IMR-90 (cell line): ENCODE measurements around the gene TRMO. TPM values are rescaled to one million over a fixed set of nuclear protein-coding genes. Genes with fewer than 3 reads are reported as not detected.

Source experiments
- ATAC-seq: fragments of 200-7000 bp; cut with Tn5 transposase; 2 replicates; pipeline ENCODE4 v1.9.1; 2020; ENCODE audit warnings: low read depth, mild to moderate bottlenecking, moderate library complexity
- BruUV-seq: library from RNA; stranded (reverse); fragments of 400-500 nt; replicated peaks from 2 replicates; lab custom pipeline; 2021; lab: Mats Ljungman, UMichigan
- CTCF ChIA-PET: fragments of 300-600 bp; formaldehyde crosslinking; extraction: SDS; loops from one replicate; lab custom pipeline; 2021; ENCODE audit warnings: antibody characterized with exemption; lab: Yijun Ruan, JAX
- POLR2A ChIA-PET: fragments of 300-600 bp; sonication (Branson Sonifier 250); formaldehyde crosslinking; loops from one replicate; lab custom pipeline; 2022; ENCODE audit warnings: antibody characterized with exemption; ENCODE audit not compliant: unreplicated experiment; lab: Charles Lee
- DNase-seq: peaks from one replicate; pipeline ENCODE4 v3.0.0; 2013
- H2AFZ ChIP-seq: replicated peaks from 2 replicates; pipeline ENCODE3; 2013; ENCODE audit warnings: low read length, mild to moderate bottlenecking; ENCODE audit not compliant: poor library complexity
- H2AK5ac ChIP-seq: 2 replicates; pipeline ENCODE4 v1.6.1; 2013; ENCODE audit warnings: low read depth, low read length, inconsistent platforms
- H2AK9ac ChIP-seq: replicated peaks from 2 replicates; pipeline ENCODE3; 2013; ENCODE audit warnings: mild to moderate bottlenecking, low read depth, low read length, moderate library complexity; ENCODE audit not compliant: poor library complexity
- H2BK120ac ChIP-seq: 2 replicates; pipeline ENCODE4 v1.6.1; 2013; ENCODE audit warnings: low read depth, low read length, inconsistent platforms
- H2BK15ac ChIP-seq: 3 replicates; pipeline ENCODE4 v1.6.1; 2013; ENCODE audit warnings: low read depth, low read length, inconsistent platforms
- H2BK20ac ChIP-seq: 2 replicates; pipeline ENCODE4 v1.6.1; 2013; ENCODE audit warnings: low read depth, mild to moderate bottlenecking, inconsistent platforms, low read length, moderate library complexity
- H2BK5ac ChIP-seq: 2 replicates; pipeline ENCODE4 v1.6.1; 2013; ENCODE audit warnings: mild to moderate bottlenecking, low read depth, low read length, inconsistent platforms; ENCODE audit not compliant: poor library complexity, severe bottlenecking
- H3K14ac ChIP-seq: replicated peaks from 2 replicates; pipeline ENCODE4 v1.6.1; 2013; ENCODE audit warnings: low read depth, low read length, inconsistent platforms
- H3K18ac ChIP-seq: 2 replicates; pipeline ENCODE4 v1.6.1; 2013; ENCODE audit warnings: low read depth, low read length, control low read depth
- H3K23ac ChIP-seq: 2 replicates; pipeline ENCODE4 v1.6.1; 2013; ENCODE audit warnings: low read depth, low read length, inconsistent platforms
- H3K27ac ChIP-seq: 2 replicates; pipeline ENCODE4 v1.5.1; 2013; ENCODE audit warnings: mild to moderate bottlenecking, control low read depth, low read length; ENCODE audit not compliant: insufficient read depth
- H3K27me3 ChIP-seq: 2 replicates; pipeline ENCODE4 v1.6.1; 2013; ENCODE audit warnings: low read length; ENCODE audit not compliant: control insufficient read depth, insufficient read depth
- H3K36me3 ChIP-seq: 2 replicates; pipeline ENCODE4 v1.6.1; 2013; ENCODE audit warnings: low read length, mixed read lengths; ENCODE audit not compliant: control insufficient read depth, insufficient read depth
- H3K4ac ChIP-seq: 2 replicates; pipeline ENCODE4 v1.6.1; 2013; ENCODE audit warnings: low read depth, low read length, inconsistent platforms
- H3K4me1 ChIP-seq: 2 replicates; pipeline ENCODE4 v1.6.1; 2013; ENCODE audit warnings: low read length, mixed read lengths; ENCODE audit not compliant: control insufficient read depth, insufficient read depth
- H3K4me2 ChIP-seq: 2 replicates; pipeline ENCODE4 v1.6.1; 2013; ENCODE audit warnings: low read depth, mild to moderate bottlenecking, control low read depth, low read length, moderate library complexity
- H3K4me3 ChIP-seq: 2 replicates; pipeline ENCODE4 v1.5.1; 2013; ENCODE audit warnings: low read depth, mild to moderate bottlenecking, control low read depth, low read length, moderate library complexity; ENCODE audit not compliant: insufficient read depth
- H3K56ac ChIP-seq: 2 replicates; pipeline ENCODE4 v1.6.1; 2013; ENCODE audit warnings: low read length, inconsistent platforms; ENCODE audit not compliant: insufficient read depth; ENCODE audit errors: extremely low read depth
- H3K79me1 ChIP-seq, 2 experiments: 2 replicates each; pipeline ENCODE4 v1.6.1; 2013; ENCODE audit warnings: low read length in 2 of 2, inconsistent platforms in 1 of 2, low read depth in 1 of 2
- H3K9ac ChIP-seq: 2 replicates; pipeline ENCODE4 v1.6.1; 2013; ENCODE audit warnings: low read depth, low read length, control low read depth
- H3K9me1 ChIP-seq: 2 replicates; pipeline ENCODE4 v1.6.1; 2013; ENCODE audit warnings: low read length, inconsistent platforms; ENCODE audit not compliant: insufficient read depth
- H3K9me3 ChIP-seq: 2 replicates; pipeline ENCODE4 v1.6.1; 2013; ENCODE audit warnings: low read length; ENCODE audit not compliant: control insufficient read depth, insufficient read depth
- H4K20me1 ChIP-seq: 2 replicates; pipeline ENCODE4 v1.6.1; 2013; ENCODE audit warnings: low read length, inconsistent platforms; ENCODE audit not compliant: insufficient read depth
- H4K5ac ChIP-seq: 2 replicates; pipeline ENCODE4 v1.6.1; 2013; ENCODE audit warnings: mild to moderate bottlenecking, low read depth, low read length, control low read depth
- H4K8ac ChIP-seq, 2 experiments: 2 replicates each; pipeline ENCODE4 v1.6.1; 2013; ENCODE audit warnings: low read depth in 2 of 2, low read length in 2 of 2, control low read depth in 1 of 2, inconsistent platforms in 1 of 2
- H4K91ac ChIP-seq: 2 replicates; pipeline ENCODE4 v1.6.1; 2013; ENCODE audit warnings: low read depth, low read length, inconsistent platforms; ENCODE audit not compliant: insufficient read depth
- FOS ChIP-seq: fragments of 150-350 bp; IDR thresholded peaks from 2 replicates; pipeline ENCODE4 v1.6.1; 2016; ENCODE audit warnings: low read depth, low read length
- NFE2L2 ChIP-seq: fragments of 150-350 bp; IDR thresholded peaks from 2 replicates; pipeline ENCODE4 v1.6.1; 2016; ENCODE audit warnings: low read depth, mild to moderate bottlenecking, low read length
- POLR2A ChIP-seq: IDR thresholded peaks from 2 replicates; pipeline ENCODE4 v1.6.1; 2012; ENCODE audit warnings: mild to moderate bottlenecking, low read depth, low read length
- RFX5 ChIP-seq: IDR thresholded peaks from 2 replicates; pipeline ENCODE4 v1.8.0; 2012; ENCODE audit warnings: low read depth, mild to moderate bottlenecking, low read length, moderate library complexity
- SMC3 ChIP-seq: fragments of 150-350 bp; IDR thresholded peaks from 2 replicates; pipeline ENCODE4 v1.6.1; 2016; ENCODE audit warnings: low read depth, mild to moderate bottlenecking, antibody characterized with exemption, low read length, moderate library complexity
- WGBS, 2 experiments: methylation state at CpG; one replicate each; pipeline versions ENCODE4 v1.1.5 to v1.1.7; 2013; ENCODE audit warnings: missing lambda C conversion rate in 2 of 2; ENCODE audit not compliant: insufficient read length in 1 of 2; ENCODE audit errors: extremely low coverage in 2 of 2; 5-methylcytosine and 5-hydroxymethylcytosine counted together
- dilution Hi-C: fragments of 300-500 bp; cut with HindIII; formaldehyde crosslinking; loops from one replicate; pipeline ENCODE4 v1.14.3; 2018; ENCODE audit warnings: low sequenced_read_pairs; ENCODE audit not compliant: unreplicated experiment
- in situ Hi-C: fragments of 300-500 bp; cut with MboI; formaldehyde crosslinking; loops from 3 replicates; pipeline ENCODE4 v1.14.3; 2019; ENCODE audit warnings: low sequenced_read_pairs, inconsistent platforms, mixed read lengths
- intact Hi-C: fragments of 100-400 bp; cut with micrococcal nuclease; formaldehyde crosslinking; loops from 2 replicates; pipeline ENCODE4 v1.10.0; 2022
- polyA plus RNA-seq, 3 experiments: library from polyadenylated mRNA; depleted of rRNA; stranded (reverse); fragments of >200 nt; gene quantifications; 2 replicates each; pipeline ENCODE4 v1.2.3, GENCODE V29; 2012; ENCODE audit warnings: low replicate concordance in 1 of 3
- total RNA-seq: library from RNA; depleted of rRNA; stranded (reverse); fragments of >200 nt; gene quantifications from 2 replicates; pipeline ENCODE4 v1.2.3, GENCODE V29; 2012
- TF ChIP-seq, protein P1 (sequence below): fragments of 150-350 bp; IDR thresholded peaks from 2 replicates; pipeline ENCODE4 v1.6.1; 2017; ENCODE audit warnings: mild to moderate bottlenecking, antibody characterized with exemption, low read length, low read depth
- TF ChIP-seq, protein P2 (sequence below): conservative IDR thresholded peaks from 2 replicates; pipeline ENCODE4 v1.5.1; 2012; ENCODE audit warnings: mild to moderate bottlenecking, low read depth, low read length, improper control_type of control experiment

Gene TRMO
- total and polyA plus RNA-seq, 2 of the 4 experiments (the other 2 are of a cell fraction), result 10.2 to 19.9 TPM

DNA sequence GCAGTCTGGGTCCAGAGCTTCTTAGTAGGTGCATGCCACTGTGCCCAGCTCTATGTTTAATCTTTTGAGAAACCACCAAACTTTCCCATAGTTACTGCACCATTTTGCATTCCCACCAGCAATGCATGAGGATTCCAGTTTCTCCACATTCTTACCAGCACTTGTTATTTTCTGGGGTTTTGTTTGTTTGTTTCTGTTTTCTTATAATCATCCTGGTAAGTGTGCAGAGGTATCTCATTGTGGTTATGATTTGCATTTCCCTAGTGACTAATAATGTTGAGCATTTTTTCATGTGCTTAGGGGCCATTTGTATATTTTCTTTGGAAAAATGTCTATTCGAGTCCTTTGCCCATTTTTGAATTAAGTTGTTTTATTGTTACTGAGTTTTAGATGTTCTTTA is 57.9 kb downstream of the TRMO start:
- CTCF ChIA-PET, result no interaction called here

More for the DNA sequence above, 57.9 kb downstream of the TRMO start:
- in situ Hi-C loops, result no loop called here
- Histone ChIP-seq H2BK15ac (no peak overlapping the region), H3K4me1 (no peaks in the 10 kb centered on the region), H3K36me3 (no peaks in the 10 kb centered on the region), H3K9me1 (no peaks in the 10 kb centered on the region; the same call in 1 of the 2 replicates), H3K9me3 (peaks cover 11% of the 10 kb centered on the region; the same call in 1 of the 2 replicates), H4K8ac (no peak overlapping the region), H2AFZ (no peak overlapping the region), H2BK120ac (no peak overlapping the region), H3K27me3 (peaks cover 48% of the 10 kb centered on the region), H3K27ac (no peak overlapping the region), H3K56ac (no peak overlapping the region), H3K9ac (no peak overlapping the region), H3K14ac (no peak overlapping the region), H4K5ac (no peak overlapping the region), H4K91ac (no peak overlapping the region), H3K4me3 (no peak overlapping the region), H2AK5ac (no peak overlapping the region), H3K18ac (no peak overlapping the region), H2BK5ac (no peak overlapping the region), H3K4me2 (no peak overlapping the region), H4K20me1 (no peaks in the 10 kb centered on the region), H3K4ac (no peak overlapping the region), H2AK9ac (no peak overlapping the region), H3K23ac (no peak overlapping the region), H2BK20ac (no peak overlapping the region), H3K79me1 (no peaks in the 10 kb centered on the region)
- BruUV-seq, result no TSS peak
- ATAC-seq (no peak), DNase-seq (no peak)
- dilution Hi-C loops, result no loop called here
- POLR2A ChIA-PET, result no interaction called here
- TF ChIP-seq POLR2A (no peak), RFX5 (no peak), SMC3 (no peak), FOS (no peak), NFE2L2 (no peak)
- TF ChIP-seq, protein P1, sequence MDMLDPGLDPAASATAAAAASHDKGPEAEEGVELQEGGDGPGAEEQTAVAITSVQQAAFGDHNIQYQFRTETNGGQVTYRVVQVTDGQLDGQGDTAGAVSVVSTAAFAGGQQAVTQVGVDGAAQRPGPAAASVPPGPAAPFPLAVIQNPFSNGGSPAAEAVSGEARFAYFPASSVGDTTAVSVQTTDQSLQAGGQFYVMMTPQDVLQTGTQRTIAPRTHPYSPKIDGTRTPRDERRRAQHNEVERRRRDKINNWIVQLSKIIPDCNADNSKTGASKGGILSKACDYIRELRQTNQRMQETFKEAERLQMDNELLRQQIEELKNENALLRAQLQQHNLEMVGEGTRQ, result no peak
- TF ChIP-seq, protein P2, sequence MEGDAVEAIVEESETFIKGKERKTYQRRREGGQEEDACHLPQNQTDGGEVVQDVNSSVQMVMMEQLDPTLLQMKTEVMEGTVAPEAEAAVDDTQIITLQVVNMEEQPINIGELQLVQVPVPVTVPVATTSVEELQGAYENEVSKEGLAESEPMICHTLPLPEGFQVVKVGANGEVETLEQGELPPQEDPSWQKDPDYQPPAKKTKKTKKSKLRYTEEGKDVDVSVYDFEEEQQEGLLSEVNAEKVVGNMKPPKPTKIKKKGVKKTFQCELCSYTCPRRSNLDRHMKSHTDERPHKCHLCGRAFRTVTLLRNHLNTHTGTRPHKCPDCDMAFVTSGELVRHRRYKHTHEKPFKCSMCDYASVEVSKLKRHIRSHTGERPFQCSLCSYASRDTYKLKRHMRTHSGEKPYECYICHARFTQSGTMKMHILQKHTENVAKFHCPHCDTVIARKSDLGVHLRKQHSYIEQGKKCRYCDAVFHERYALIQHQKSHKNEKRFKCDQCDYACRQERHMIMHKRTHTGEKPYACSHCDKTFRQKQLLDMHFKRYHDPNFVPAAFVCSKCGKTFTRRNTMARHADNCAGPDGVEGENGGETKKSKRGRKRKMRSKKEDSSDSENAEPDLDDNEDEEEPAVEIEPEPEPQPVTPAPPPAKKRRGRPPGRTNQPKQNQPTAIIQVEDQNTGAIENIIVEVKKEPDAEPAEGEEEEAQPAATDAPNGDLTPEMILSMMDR, result no peak
- intact Hi-C loops, result no loop called here
- no CpG with 5 or more reads among the region's 1 CpG for WGBS, 2 experiments
